Stimulated activated CD8-positive, alpha-beta memory T cell treated with anti-CD3 and anti-CD28 coated beads, Interleukin-15, amount 100 ng/mL, for 4 hours (primary cell): ENCODE results near the gene KRT8.
"Not testable (repeated sequence)": the region's sequence is repeated elsewhere in the genome, so short reads cannot be mapped to it uniquely, and the experiment has no call there.

Experiments used
- DNase-seq, 2 donors: peaks; one replicate each; pipeline ENCODE4 v3.0.0-alpha.2; 2020; ENCODE audit warnings: low read depth in 2 of 2

KRT8 gene

DNA sequence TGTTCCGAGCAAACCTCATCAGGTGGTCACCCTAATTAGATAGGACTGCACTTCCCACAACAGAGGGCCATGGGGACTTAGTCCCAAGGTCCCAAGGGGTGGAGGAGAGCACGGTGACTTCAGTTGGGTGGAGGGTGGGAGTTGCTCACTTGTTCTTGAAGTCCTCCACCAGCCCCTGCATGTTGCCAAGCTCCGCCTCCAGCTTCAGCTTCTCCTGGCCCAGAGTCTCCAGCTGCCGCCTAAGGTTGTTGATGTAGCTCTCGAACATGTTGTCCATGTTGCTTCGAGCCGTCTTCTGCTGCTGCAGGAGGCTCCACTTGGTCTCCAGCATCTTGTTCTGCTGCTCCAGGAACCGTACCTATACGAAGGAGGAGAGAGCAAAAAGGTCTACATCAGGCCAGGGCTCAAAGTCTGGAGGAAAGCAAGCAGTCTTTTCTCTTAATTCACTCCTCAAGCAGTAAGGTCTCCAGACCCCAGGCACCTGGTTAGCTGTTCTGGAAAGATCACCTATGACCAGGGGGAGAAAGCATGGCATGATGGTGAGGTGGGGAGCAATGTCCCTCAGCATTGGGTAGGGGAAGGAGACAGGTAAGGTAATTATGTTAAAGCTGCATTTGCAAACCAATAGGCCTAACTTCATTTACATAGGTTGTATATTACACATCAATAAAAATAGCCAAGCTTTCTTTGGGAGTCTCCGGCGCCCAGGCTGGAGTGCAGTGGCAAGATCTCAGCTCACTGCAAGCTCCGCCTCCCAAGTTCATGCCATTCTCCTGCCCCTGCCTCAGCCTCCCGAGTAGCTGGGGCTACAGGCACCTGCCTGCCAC, 2.9 kb downstream of the KRT8 start:
- no peak for DNase-seq

- no peak for DNase-seq
Observed at GRCh38 chr12:52900896-52901714, 3.8 kb downstream of the KRT8 start.

DNA sequence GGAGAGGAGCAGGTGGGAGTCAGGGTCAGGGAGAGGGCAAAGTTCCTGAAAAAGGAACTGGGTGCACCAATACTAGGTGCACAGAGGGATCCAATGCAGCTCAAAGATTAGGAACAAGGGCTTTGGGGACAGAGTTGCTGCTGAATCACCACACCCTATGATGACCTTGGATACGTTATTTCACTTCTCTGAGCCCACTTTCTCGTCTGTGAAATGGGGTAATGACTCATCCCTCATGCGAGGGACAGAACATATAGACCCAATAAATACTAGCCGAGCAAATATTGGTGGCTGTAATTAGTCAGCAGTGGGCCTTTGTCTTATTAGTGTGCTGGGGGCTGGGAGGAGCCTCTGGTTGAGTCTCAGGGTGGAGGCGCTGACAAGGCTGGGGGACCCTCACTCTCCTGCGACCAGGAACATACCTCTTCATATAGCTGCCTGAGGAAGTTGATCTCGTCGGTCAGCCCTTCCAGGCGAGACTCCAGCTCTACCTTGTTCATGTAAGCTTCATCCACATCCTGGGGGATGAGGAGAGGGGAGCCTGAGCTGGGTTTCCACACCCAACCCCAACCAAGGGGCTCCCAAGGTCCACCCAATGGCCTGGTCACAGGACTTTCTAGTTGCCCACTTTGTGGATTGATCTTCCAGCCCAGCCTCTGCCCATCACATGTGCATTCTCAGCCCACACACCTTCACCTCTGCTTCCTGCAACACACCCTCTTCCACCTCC, 4.5 kb downstream of the KRT8 start:
- DNase-seq, result no peak

DNA sequence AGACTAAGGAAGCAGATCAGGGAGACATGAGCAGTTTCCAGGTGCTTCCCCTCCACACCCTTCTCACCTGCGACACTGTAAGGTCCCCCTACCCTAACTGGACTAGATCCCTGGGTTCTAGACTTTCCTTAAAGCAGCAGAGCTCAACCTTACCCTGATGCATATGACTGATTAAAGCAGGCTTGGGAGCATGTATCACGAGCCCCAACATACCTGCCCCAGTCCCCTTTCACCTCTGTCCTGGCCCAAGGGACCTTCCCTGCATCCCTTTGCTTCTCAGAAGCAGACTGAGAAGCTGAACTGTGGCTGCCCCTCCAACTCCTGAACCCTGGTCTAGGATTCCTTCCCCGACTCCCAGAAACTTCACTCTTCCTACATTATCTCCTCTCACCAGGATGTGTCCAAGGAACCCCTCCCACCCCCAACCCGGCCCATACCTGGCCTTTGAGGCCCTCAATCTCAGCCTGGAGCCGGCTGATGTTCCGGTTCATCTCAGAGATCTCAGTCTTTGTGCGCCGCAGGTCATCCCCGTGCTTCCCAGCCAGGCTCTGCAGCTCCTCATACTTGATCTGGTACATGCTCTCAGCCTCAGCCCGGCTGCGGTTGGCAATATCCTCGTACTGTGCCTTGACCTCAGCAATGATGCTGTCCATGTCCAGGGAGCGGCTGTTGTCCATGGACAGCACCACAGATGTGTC, 5.4 kb downstream of the KRT8 start:
- no peak for DNase-seq

DNA sequence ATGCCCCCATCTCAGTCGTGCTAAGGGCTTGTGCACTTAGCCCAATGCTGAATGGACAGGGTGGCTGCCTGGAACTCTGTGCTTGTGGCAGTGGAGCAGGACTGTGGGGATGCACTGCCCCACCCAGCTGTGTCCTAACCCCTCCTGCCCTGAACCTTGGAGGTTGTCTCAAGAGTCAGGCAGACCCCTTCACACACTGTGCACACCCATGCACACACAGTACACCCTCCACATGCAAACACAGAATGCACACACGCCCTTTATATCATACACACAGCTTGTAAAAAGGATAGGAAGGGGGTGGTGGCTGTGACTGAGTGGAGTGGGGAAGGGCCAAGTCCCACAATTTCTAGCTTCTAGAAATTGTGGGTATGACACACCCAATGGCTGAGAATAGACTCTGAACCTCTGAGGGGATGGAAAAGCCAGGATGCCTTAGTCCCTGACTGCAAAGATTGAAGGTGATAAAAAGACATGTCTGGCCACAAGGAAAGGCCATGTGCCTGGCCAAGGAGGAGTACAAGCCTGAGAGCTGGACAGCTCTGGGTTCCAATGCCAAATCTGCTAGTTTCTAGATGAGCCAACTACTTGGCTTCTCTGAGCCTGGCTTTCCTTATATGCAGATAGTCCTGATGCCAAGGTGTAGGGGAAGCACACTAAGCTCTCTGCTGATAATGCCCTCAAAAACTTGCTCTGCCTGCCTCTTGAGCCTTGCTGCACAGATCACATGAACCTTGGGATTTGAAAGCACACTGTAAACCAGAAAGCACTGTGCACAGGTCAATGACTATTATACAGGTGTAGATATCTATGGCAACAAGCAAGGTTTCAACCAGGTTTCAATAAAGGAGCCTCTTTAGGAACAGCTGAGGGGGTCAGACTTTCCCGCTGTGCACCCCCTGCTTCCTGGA, 8.4 kb downstream of the KRT8 start:
- DNase-seq, result no peak

DNA sequence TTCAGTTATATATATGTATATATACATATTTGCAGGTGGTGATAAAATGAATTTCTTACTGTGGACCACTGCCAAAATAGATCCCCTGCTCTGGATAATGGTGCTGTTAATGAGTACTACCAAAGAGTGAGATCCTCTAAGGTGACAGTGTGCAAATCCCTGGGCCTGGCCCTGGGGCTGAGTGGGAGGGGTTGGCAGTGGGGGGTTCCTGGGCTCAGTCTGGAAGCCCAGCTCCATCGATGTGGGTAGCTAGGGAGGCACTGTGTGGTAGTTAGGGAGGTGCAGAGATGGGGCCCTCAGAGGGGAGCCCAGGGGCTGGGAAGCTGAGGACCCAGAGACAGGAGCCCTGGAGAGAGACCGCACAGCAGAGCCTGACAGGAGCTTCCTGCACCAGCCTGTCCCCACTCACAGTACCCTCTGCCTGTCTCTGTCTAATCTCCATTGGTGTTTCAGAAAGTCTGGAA, 9.1 kb downstream of the KRT8 start:
- DNase-seq, result no peak

DNA sequence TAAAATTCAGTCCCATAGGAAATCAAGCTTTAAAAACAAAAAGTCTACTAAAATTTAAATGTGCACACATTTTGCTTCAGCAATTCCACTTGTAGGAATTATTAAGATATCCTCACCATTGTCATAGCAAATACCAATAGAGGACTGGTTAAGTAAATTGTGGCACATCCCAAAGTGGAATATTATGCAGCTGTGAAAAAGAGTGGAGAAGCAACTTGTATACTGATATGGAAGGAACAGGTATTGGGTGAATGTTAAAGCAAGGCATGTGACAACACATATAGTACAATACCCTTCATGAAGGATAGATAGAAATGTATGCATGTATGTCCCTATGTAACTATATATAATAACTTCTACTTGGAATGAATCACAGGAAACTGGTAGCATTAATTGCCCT, 11.9 kb downstream of the KRT8 start:
- DNase-seq, result no peak

DNA sequence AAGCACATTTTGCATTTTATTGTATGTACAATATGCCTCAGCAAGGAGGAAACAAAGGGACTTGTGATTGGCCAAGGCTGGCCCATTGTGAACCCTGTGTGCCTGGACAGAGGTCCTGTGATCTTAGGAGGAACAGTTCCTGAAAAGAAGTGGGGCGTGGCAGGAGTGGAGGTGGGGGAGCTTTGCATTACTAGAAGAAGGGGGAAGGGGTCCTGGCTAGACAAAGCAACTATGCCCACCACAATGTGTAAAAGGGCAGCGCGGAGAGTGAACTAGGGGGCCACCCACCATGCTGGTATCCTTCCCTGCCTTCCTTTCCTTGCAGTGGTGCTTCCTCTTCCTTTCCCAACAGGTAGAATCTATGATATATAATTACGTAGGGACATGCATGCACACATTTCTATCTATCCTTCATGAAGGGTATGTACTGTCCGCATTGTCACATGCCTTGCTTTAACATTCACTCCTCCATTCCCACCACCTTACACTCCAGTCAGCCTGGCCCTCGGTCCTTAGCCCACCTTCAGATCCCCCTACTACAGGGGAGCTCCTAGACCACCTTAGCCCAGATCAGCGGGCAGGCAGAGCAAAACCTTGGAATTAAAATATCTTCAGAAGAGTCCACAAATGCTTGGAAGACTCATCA, 12.5 kb downstream of the KRT8 start:
- DNase-seq, result no peak

DNA sequence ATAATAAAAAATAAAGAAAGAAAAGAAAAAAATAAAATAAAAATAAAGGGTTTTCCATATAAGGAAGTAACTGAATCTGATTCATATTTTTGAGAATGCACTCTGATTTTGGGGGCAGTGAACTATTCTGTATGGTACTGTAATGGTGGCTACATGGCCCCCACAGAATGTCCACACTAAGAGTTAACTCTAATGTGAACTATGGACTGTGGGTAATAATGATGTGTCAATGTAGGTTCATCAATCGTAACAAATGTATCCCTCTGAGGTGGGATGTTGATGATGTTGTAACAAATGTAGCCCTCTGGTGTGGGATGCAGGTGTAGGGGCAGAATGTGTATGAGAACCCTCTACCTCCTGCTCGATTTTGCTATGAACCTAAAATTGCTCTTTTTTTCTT, 13.8 kb downstream of the KRT8 start:
- no peak for DNase-seq

GRCh38 chr12:52890417-52890816, 14.5 kb downstream of the KRT8 start:
- no peak for DNase-seq

DNA sequence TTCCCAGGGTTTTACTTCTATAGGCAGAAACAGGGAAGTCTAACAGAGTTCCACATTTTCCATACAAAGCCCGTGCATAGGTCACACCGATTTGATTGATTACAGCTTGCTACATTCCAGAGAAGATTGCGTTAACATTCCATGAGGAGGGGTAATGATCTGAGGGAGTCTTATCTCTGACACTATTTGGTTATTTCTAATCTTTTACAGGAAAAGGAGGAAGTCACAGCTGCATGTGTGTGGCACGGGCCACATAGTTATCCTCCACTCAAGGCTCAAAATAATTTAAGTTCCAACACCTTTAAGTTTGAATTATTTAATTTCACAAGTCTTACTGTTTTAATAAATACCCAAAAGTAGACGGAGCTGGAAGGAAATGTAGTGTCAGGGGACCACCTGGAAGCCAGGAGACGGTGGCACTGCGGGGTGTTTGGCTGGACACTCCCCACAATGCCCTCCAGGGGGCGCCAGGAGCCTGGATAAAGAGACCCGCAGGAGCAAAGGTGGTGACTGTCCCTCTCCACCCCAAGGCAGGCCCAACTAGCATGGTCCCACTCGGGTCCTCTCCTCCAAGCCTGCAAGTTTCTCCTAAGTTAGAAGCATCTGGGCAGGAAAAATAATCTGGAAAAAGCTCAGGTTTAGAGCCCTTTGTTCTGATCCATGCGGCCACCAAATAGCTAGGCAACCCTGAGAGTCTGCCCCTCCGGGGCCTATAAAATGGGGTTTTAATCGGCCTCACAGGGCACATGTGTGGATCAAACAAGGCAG, 20.2 kb downstream of the KRT8 start:
- DNase-seq, result peak; percentile 40 to 60

DNA sequence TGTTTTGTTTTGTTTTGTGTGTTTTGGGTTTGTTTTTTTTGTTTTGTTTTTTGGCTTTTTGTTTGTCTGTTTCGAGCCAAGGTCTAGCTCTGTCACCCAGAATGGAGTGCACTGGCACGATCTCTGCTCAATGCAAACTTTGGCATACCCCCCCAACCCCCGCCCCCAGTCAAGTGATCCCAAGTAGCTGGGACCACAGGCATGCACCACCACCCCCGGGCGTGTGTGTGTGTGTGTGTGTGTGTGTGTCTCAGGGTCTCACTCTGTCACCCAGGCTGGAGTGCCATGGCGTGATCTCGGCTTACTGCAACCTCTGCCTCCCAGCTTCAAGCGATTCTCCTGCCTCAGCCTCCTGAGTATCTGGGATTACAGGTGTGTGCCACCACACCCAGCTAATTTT, 24.4 kb downstream of the KRT8 start:
- DNase-seq, result not testable (repeated sequence)

DNA sequence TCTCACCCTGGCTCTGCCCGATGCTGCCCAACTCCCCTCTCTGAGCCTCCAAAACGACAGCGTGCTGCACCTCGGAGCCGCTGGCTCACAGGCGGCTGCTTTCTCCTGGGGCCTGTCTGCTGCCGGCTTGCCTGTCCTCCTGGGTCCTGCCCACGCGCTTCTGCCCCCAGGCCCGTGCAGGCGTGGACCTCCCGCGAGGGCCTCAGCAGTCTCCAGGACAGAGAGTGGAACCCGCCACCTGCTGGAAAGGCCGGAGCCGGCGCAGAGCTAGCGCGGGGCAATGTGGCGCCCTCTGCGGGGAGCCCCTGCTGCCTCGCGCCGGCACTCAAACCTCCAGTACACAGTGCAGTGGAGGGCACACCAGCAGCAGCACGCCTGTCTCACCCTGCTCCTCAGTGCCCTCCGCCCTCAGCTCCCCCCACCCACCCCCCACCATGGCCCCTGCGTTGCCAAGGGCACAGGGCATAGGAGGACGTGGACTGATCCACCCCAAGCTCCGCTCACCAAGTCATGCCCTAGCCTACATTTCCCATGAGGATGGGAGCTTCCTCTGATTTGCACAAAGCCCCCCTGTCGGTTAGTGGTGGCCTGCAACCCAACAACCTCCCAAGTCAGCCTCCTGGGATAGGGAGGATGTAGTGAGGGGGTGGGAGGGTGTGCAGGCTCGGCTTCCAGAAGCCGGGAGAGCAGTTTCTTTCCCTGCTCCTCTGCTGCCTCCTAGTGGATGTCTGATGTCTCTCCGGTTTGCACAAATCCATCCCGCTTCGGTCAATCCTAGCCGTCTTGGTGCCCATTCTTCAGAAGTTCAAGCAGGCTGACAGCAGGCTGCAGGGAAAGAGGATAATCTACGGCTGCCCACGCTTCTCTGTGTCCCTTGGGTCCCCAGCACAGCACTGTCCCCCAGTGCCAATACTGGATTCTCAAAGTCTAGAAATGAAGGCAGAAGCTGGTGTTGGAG, 25.2 kb downstream of the KRT8 start:
- DNase-seq, result peak; percentile 26 to 30

DNA sequence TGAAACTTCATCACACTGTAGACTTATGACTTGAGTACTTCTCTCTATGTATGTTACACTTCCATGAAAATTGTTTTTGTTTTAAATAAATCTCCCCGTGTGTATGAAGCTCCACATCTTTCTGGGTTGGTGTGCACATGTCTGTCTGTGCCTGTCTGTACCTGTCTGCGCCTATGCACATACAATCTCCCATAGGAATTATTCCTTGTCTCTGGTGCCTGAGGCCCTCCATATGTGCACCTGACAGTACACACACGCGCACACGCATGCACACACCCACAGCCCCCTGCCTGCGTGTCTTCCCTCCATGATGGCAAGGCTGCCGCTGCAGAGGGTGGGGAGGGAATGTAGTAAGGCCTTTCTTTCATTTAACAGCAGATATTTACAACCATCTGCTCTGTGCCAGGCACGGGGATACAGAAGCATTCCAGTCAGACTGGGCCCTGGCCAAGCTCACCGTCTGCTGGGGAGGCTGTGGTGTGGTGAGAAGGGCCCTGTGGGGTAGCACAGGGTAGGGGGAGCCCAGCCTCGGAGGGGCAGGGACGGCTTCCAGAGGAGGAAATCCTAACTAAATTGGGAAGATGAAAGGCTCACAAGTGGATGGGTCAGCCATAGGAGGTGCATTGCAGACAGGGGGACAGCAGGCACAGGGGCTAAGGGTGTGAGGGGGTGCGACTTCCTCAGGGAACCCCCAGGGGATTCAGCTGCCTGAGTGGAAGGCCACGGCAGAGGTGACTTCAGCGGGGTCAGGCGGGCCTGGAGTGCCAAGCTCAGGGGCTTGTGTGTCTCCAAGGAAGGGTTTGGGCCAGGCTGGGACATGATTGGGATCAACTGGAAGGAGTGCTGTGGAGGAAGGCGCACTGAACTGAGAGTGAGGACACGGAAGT, 26.1 kb downstream of the KRT8 start:
- no peak for DNase-seq

DNA sequence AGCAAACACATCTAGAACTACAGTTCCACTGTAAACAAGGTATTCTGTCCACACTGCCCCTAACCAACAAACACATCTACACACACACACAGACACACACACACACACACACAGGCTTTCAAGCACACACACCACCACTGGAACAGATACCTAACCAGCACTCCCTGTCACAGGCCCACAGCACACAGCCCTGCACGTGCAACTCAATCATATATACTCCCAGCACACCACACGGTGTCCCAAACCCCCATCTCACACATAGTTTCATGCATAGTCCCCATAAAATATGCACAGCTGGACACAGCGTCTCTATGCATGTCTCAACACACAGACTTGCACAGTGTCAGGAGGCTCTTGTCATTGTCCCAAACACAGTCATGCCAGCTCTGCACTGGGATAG, 27.6 kb downstream of the KRT8 start:
- no peak for DNase-seq

- DNase-seq, result no peak
Observed at GRCh38 chr12:52876372-52876771, 28.5 kb downstream of the KRT8 start.
